Endothelial cell of umbilical vein (primary cell): ENCODE results near the gene NKX2-4. TPM values are rescaled to one million over a fixed set of nuclear protein-coding genes. Genes with fewer than 3 reads are reported as not detected.

Experiments
- BruUV-seq: library from RNA; stranded (reverse); fragments of 400-500 nt; replicated peaks from 2 replicates; lab custom pipeline; 2021; lab: Mats Ljungman, UMichigan
- CTCF ChIA-PET: fragments of 300-600, 350-600 bp; sonication (Branson Sonifier 250); formaldehyde crosslinking; loops from one replicate; lab custom pipeline; 2021; ENCODE audit warnings: antibody characterized with exemption, inconsistent platforms; lab: Charles Lee
- POLR2A ChIA-PET: fragments of 300-600, 350-600 bp; sonication (Branson Sonifier 250); formaldehyde crosslinking; loops from one replicate; lab custom pipeline; 2021; ENCODE audit warnings: antibody characterized with exemption, inconsistent platforms; lab: Charles Lee
- DNase-seq: peaks from one replicate; pipeline ENCODE4 v3.0.0-alpha.2; 2011; ENCODE audit warnings: low read depth, low spot score
- FAIRE-seq: peaks from 2 replicates; lab custom pipeline; 2011; peaks lifted over from hg19 to GRCh38; lab: Jason Lieb, UNC
- H2AFZ ChIP-seq: 2 replicates; pipeline ENCODE4 v1.6.0; 2012; ENCODE audit warnings: low read depth, low read length, control low read depth, inconsistent platforms
- H3K27ac ChIP-seq: 2 replicates; pipeline ENCODE4 v1.5.1; 2011; ENCODE audit warnings: low read depth, mild to moderate bottlenecking, control low read depth, low read length, moderate library complexity; ENCODE audit not compliant: insufficient read depth
- H3K27me3 ChIP-seq, 2 experiments: 2 replicates each; pipeline versions ENCODE4 v1.6.0 to v1.6.1; 2011; ENCODE audit warnings: low read length in 2 of 2, mixed read lengths in 1 of 2; ENCODE audit not compliant: control insufficient read depth in 2 of 2, insufficient read depth in 2 of 2
- H3K36me3 ChIP-seq, 2 experiments: 2 replicates in 1 of 2; 3 replicates in 1 of 2; pipeline ENCODE4 v1.5.1; 2011; ENCODE audit warnings: low read length in 2 of 2, mild to moderate bottlenecking in 1 of 2, moderate library complexity in 1 of 2; ENCODE audit not compliant: control insufficient read depth in 2 of 2, insufficient read depth in 2 of 2; ENCODE audit errors: extremely low read depth in 1 of 2
- H3K4me1 ChIP-seq: 3 replicates; pipeline ENCODE4 v1.5.1; 2011; ENCODE audit warnings: mild to moderate bottlenecking, low read length; ENCODE audit not compliant: control insufficient read depth, insufficient read depth; ENCODE audit errors: extremely low read depth
- H3K4me2 ChIP-seq: 2 replicates; pipeline ENCODE4 v1.6.1; 2011; ENCODE audit warnings: low read length, control low read depth, mixed read lengths; ENCODE audit not compliant: insufficient read depth
- H3K4me3 ChIP-seq, 3 experiments: fragments of 200-600 bp in 1 of 3; sonication (generic), shearing (Covaris generic) in 1 of 3; replicated peaks in 1 of 3; 2 replicates each; pipeline ENCODE4 v1.5.1; 2011 to 2016; ENCODE audit warnings: control low read depth in 3 of 3, low read length in 3 of 3, mild to moderate bottlenecking in 2 of 3, inconsistent platforms in 1 of 3, low read depth in 1 of 3, moderate library complexity in 1 of 3; ENCODE audit not compliant: insufficient read depth in 1 of 3
- H3K79me2 ChIP-seq: 2 replicates; pipeline ENCODE4 v1.6.0; 2012; ENCODE audit warnings: low read length, inconsistent platforms; ENCODE audit not compliant: control insufficient read depth, insufficient read depth
- H3K9ac ChIP-seq: replicated peaks from 2 replicates; pipeline ENCODE3; 2011; ENCODE audit warnings: low read length, control low read depth; ENCODE audit not compliant: insufficient read depth; ENCODE audit errors: extremely low read depth
- H3K9me1 ChIP-seq: replicated peaks from 3 replicates; pipeline ENCODE4 v1.6.0; 2011; ENCODE audit warnings: mild to moderate bottlenecking, low read length; ENCODE audit not compliant: control insufficient read depth, insufficient read depth; ENCODE audit errors: extremely low read depth
- H3K9me3 ChIP-seq: replicated peaks from 2 replicates; pipeline ENCODE4 v1.5.1; 2012; ENCODE audit warnings: low read length, inconsistent platforms; ENCODE audit not compliant: control insufficient read depth, insufficient read depth
- H4K20me1 ChIP-seq: replicated peaks from 2 replicates; pipeline ENCODE3; 2011; ENCODE audit warnings: mild to moderate bottlenecking, low read length; ENCODE audit not compliant: control insufficient read depth, insufficient read depth; ENCODE audit errors: extremely low read depth
- EZH2 ChIP-seq: IDR thresholded peaks from 2 replicates; pipeline ENCODE4 v1.6.1; 2012; ENCODE audit warnings: borderline replicate concordance, low read depth, mild to moderate bottlenecking, moderate library complexity, low read length, inconsistent platforms; ENCODE audit not compliant: severe bottlenecking
- FOS ChIP-seq: IDR thresholded peaks from 2 replicates; pipeline ENCODE4 v1.6.1; 2011; ENCODE audit warnings: mild to moderate bottlenecking, low read length, moderate library complexity, borderline replicate concordance; ENCODE audit not compliant: insufficient read depth
- GATA2 ChIP-seq: IDR thresholded peaks from 2 replicates; pipeline ENCODE4 v1.7.0; 2011; ENCODE audit warnings: low read depth, mild to moderate bottlenecking, moderate library complexity, mixed read lengths, low read length; ENCODE audit not compliant: insufficient read length, insufficient read depth
- JUN ChIP-seq: IDR thresholded peaks from 2 replicates; pipeline ENCODE4 v1.6.1; 2011; ENCODE audit warnings: borderline replicate concordance, low read depth; ENCODE audit not compliant: insufficient read length, insufficient read depth
- MYC ChIP-seq: IDR thresholded peaks from one replicate; pipeline ENCODE4 v1.6.1; 2011; ENCODE audit warnings: mild to moderate bottlenecking, low read depth, low read length
- POLR2A ChIP-seq: IDR thresholded peaks from 2 replicates; pipeline ENCODE4 v1.6.1; 2012; ENCODE audit warnings: low read depth, mild to moderate bottlenecking, control low read depth, low read length
- POLR2AphosphoS5 ChIP-seq: IDR thresholded peaks from 2 replicates; pipeline ENCODE4 v1.6.1; 2012; ENCODE audit warnings: low read depth, mild to moderate bottlenecking, control low read depth, low read length, moderate library complexity; ENCODE audit not compliant: insufficient read depth
- dilution Hi-C: fragments of 300-500 bp; cut with MboI; formaldehyde crosslinking; loops from one replicate; pipeline ENCODE4 v1.15.0; 2019; ENCODE audit warnings: low sequenced_read_pairs; ENCODE audit not compliant: extremely low pct_ligation_motif_present
- intact Hi-C: fragments of 100-400 bp; cut with micrococcal nuclease; formaldehyde crosslinking; loops from one replicate; pipeline ENCODE4 v1.10.0; 2022
- polyA plus RNA-seq, 4 experiments: library from polyadenylated mRNA; depleted of rRNA in 3 of 4; stranded (reverse) in 3 of 4; unstranded in 1 of 4; fragments of >200 nt; gene quantifications; 2 replicates each; pipeline versions ENCODE4 v1.2.1 to v1.2.3, GENCODE V29; 2011 to 2012; ENCODE audit warnings: missing spikeins in 1 of 4
- small RNA-seq: library from RNA; depleted of rRNA; stranded (forward); fragments of <200 nt; gene quantifications from one replicate; pipeline ENCODE3, GENCODE V24; 2012; ENCODE audit warnings: low replicate concordance, low read depth; ENCODE audit not compliant: insufficient read depth, insufficient read length
- total RNA-seq: library from RNA; stranded (reverse); gene quantifications from 2 replicates; pipeline ENCODE4 v1.2.3, GENCODE V29; 2021
- TF ChIP-seq, protein P1 (sequence below), 2 donors: IDR thresholded peaks; 1 replicate in 1 of 2; 2 replicates in 1 of 2; pipeline ENCODE4 v1.5.1; 2011; ENCODE audit warnings: low read length in 2 of 2, mild to moderate bottlenecking in 2 of 2, moderate library complexity in 2 of 2, control low read depth in 1 of 2, inconsistent platforms in 1 of 2, low read depth in 1 of 2; ENCODE audit not compliant: insufficient read depth in 1 of 2; ENCODE audit errors: extremely low read depth in 1 of 2
- TF ChIP-seq, protein P2 (sequence below): IDR thresholded peaks from 2 replicates; pipeline ENCODE4 v1.6.1; 2011; ENCODE audit not compliant: insufficient read depth, insufficient read length

Gene NKX2-4
- total and polyA plus RNA-seq, 2 donors (not counting 3 experiments of a cell fraction or from before 2014, with no cell fraction given): not detected

DNA sequence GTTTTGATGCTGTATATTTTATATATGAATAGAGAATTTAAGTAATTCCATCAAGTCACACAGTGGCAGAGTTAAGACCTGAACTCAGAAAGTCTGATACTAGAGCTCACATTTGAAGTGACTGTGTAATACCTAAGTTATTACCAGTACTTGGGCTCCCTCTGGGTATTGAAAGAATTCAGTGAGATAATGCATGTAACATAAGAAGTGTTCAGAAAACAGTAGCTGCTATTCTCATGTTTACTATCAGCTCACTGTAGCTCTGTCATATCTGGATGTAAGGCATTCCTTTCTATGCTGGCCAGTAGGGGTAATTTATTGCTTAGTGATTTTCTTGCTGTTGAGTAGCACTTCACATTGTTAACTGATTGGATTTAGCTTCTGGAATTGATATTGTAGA lies 44.6 kb downstream of the NKX2-4 start:
- FAIRE-seq (no peak), DNase-seq (peak; percentile 18)
- Histone ChIP-seq H3K9ac (no peak overlapping the region), H3K9me1 (no peaks in the 10 kb centered on the region), H3K79me2 (no peaks in the 10 kb centered on the region), H2AFZ (no peak overlapping the region), H4K20me1 (no peaks in the 10 kb centered on the region), H3K36me3 (peaks cover 1 to 6% of the 10 kb centered on the region in 2 experiments), H3K4me1 (peaks cover 5% of the 10 kb centered on the region), H3K4me2 (no peak overlapping the region), H3K9me3 (no peaks in the 10 kb centered on the region), H3K27ac (no peak overlapping the region), H3K4me3 (no peak overlapping the region), H3K27me3 (no peaks in the 10 kb centered on the region)
- no peak for TF ChIP-seq POLR2A
- no peak for TF ChIP-seq GATA2
- TF ChIP-seq POLR2AphosphoS5: no peak
- no peak for TF ChIP-seq FOS
- no peak for TF ChIP-seq JUN
- TF ChIP-seq MYC: no peak
- no peak for TF ChIP-seq EZH2
- TF ChIP-seq, protein P1, sequence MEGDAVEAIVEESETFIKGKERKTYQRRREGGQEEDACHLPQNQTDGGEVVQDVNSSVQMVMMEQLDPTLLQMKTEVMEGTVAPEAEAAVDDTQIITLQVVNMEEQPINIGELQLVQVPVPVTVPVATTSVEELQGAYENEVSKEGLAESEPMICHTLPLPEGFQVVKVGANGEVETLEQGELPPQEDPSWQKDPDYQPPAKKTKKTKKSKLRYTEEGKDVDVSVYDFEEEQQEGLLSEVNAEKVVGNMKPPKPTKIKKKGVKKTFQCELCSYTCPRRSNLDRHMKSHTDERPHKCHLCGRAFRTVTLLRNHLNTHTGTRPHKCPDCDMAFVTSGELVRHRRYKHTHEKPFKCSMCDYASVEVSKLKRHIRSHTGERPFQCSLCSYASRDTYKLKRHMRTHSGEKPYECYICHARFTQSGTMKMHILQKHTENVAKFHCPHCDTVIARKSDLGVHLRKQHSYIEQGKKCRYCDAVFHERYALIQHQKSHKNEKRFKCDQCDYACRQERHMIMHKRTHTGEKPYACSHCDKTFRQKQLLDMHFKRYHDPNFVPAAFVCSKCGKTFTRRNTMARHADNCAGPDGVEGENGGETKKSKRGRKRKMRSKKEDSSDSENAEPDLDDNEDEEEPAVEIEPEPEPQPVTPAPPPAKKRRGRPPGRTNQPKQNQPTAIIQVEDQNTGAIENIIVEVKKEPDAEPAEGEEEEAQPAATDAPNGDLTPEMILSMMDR (IDR thresholded peaks at IDR 0.05; ENCODE audit: extremely low read depth in 1 of 2, insufficient read depth in 1 of 2, low read depth in 1 of 2, low read length in 2 of 2): no peak
- TF ChIP-seq, protein P2, sequence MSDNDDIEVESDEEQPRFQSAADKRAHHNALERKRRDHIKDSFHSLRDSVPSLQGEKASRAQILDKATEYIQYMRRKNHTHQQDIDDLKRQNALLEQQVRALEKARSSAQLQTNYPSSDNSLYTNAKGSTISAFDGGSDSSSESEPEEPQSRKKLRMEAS: no peak
- dilution Hi-C loops (no loop called here), intact Hi-C loops (no loop called here)
- CTCF ChIA-PET: interaction anchor here (0.7 to 3.0 kb wide), 11 partner anchors 9 to 152 kb away, joined by 3 to 19 read pairs (median 4); no protein-coding TSS in a partner anchor
- no TSS peak for BruUV-seq
- POLR2A ChIA-PET: no interaction called here

Small RNAs within 50 kb of the gene (small RNA-seq; reads per million reads assigned to genes)
- gene RN7SKP140: not detected

Other genes with a start within 250 kb of the NKX2-4 start
- gene XRN2, start 94.2 kb downstream of the NKX2-4 start, total RNA-seq: 62.5 and 66.6 TPM in 2 replicates
- gene XRN2, start 94.2 kb downstream of the NKX2-4 start, polyA plus RNA-seq: 25.4 and 32.3 TPM in 2 replicates
- not detected in 2 replicates for gene NKX2-2, start 116.5 kb upstream of the NKX2-4 start, total RNA-seq
- not detected in 2 replicates for gene NKX2-2, start 116.5 kb upstream of the NKX2-4 start, polyA plus RNA-seq